HG02623 (cell line): ENCODE measurements around the gene GTF2IRD1.
"Not testable (repeated sequence)": the region's sequence is repeated elsewhere in the genome, so short reads cannot be mapped to it uniquely, and the experiment has no call there.

ENCODE experiments used
- ATAC-seq: cut with Tn5 transposase; IDR thresholded peaks from one replicate; pipeline ENCODE4 v1.9.1; 2021; ENCODE audit warnings: moderate library complexity; ENCODE audit not compliant: unreplicated experiment

Gene GTF2IRD1

DNA sequence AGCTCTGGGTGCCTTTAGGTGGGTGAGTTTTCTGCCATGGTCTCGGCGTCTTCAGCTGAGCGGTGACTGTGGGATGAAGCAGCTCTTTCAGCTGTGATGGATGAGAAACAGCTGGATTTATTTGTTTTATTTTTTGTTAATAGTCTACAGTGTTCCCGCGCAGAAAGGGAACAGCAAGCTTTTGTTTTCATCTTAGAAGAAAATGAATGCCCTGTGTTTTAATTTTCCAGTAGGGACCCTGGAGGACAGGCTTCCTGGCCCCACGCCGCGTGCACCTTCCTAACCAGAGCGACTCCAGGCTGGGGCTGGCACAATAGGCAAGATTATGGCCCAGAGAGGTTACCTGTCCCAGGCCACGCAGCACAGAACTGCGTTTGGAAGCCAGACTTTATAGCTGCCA is 57.6 kb downstream of the GTF2IRD1 start:
- no peak for ATAC-seq

DNA sequence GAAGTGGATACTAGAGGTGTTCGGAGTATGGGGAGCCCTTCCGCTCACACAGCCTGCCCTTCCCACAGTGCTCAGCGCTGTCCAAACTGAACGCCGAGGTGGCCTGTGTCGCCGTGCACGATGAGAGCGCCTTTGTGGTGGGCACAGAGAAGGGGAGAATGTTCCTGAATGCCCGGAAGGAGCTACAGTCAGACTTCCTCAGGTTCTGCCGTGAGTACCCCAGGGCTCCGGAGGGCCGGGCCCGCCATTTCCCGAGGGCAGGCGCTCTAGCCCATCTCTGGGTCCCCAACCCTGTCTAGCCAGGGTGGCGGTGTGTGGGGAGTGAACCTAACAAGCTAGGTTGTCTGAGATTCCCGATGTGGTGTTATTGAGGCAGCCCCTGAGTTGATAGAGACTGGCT is 59.1 kb downstream of the GTF2IRD1 start:
- ATAC-seq, result no peak

DNA sequence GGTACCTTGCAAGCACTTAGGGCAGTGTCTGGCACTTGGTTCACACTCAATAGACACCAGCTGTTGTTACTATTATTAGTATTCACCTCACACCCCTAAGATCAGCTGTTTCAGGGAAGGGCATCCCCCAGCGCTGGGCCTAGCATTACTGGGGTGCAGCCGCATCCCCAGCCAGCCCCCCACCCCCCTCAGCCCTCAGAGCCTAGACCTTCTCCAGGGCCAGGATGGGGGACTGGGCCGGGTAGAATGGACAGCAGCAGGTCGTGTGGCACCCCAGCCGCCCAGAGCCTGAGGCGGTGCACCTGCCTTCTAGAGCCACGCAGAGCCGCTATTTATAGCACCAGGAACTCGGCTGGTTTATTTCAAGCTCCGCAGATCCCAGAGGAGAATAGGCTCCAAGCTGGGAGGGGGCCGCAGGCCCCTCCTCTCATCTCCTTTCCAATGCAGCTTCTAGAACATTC is 60.5 kb downstream of the GTF2IRD1 start:
- ATAC-seq, result no peak

DNA sequence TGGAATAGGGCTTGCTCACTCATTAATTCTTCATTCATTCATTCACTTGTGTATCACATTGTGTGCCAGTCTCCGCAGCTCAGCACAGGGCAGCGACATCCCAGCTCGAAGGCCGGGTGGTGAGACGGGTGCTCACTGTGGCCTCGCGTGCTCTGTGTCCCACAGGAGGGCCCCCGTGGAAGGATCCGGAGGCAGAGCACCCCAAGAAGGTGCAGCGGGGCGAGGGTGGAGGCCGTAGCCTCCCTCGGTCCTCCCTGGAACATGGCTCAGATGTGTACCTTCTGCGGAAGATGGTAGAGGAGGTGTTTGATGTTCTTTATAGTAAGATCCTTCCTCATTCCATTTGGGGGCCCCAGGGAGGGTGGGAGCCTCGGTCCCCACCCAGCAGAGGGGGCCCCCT is 61.6 kb downstream of the GTF2IRD1 start:
- no peak for ATAC-seq

DNA sequence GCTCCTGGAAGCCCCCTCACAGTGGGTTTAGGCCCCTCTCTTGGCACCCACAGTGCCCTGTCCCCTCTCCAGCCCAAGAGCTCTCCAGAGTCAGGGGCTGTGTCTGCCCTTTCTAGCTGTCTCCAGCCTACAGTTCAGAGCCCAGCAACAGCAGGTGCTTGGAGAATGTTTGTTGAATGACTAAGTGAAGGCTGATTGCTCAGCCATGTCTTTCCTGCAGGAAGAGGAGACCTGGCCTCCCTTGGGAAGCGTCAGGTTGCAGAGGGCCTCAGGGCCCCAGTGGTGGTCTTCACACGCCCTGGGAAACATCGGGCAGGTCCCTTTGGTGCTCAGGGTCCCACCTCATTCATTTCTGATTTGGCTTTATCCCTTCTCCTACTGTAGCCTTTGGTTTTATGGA is 62.5 kb downstream of the GTF2IRD1 start:
- ATAC-seq, result no peak

DNA sequence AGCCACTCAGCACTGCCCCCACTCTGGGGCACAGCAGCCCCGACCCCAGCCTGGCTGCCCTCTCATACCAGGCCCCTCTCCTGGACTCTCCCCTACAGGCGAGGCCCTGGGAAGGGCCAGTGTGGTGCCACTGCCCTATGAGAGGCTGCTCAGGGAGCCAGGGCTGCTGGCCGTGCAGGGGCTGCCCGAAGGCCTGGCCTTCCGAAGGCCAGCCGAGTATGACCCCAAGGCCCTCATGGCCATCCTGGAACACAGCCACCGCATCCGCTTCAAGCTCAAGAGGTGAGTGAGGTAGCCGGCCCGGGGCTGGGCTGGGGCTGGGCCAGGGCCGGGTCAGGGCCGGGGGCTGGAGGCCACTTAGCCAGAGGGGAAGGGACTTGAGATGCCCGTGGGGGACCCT is 64.3 kb downstream of the GTF2IRD1 start:
- ATAC-seq, result no peak

DNA sequence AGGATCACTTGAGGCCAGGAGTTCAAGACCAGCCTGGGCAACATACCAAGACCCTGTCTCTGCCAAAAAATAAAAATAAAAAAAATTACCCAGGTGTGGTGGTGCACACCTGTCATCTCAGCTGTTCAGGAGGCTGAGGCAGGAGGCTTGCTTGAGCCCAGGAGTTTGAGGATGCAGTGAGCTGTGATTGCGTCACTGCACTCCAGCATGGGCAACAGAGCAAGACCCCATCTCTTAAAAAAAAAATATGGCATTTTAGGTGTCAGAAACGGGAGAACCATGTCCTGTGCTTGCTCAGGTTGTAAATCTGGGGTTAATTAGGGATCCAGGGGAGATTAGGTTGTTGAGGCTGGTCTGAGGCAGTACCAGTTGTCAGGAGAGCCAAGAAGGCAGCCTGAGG is 64.9 kb downstream of the GTF2IRD1 start:
- ATAC-seq, result no peak

DNA sequence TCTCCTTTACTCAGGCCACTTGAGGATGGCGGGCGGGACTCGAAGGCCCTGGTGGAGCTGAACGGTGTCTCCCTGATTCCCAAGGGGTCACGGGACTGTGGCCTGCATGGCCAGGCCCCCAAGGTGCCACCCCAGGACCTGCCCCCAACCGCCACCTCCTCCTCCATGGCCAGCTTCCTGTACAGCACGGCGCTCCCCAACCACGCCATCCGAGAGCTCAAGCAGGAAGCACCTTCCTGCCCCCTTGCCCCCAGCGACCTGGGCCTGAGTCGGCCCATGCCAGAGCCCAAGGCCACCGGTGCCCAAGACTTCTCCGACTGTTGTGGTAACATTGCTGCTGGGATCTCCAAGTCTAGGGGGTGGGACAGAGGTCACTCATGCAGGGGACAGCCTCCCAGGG is 65.7 kb downstream of the GTF2IRD1 start:
- no peak for ATAC-seq

DNA sequence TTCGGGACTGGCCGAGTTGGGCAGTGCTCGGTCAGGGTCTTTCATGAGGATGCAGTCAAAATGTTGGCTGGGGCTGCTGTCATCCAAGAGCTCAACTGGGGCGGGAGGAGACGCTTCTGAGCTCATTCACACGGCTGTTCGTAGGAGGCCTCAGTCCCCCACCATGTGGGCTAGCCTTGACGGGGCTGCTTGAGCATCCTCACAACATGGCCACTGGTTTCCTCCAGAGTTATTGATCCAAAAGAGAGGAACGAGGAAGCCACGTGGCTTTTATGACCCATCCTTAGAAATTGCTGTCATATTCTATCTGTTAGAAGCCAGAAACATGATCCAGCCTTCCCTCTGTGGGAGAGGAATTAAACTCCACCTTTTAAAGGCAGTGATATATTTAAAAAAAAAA is 68.1 kb downstream of the GTF2IRD1 start:
- no peak for ATAC-seq

DNA sequence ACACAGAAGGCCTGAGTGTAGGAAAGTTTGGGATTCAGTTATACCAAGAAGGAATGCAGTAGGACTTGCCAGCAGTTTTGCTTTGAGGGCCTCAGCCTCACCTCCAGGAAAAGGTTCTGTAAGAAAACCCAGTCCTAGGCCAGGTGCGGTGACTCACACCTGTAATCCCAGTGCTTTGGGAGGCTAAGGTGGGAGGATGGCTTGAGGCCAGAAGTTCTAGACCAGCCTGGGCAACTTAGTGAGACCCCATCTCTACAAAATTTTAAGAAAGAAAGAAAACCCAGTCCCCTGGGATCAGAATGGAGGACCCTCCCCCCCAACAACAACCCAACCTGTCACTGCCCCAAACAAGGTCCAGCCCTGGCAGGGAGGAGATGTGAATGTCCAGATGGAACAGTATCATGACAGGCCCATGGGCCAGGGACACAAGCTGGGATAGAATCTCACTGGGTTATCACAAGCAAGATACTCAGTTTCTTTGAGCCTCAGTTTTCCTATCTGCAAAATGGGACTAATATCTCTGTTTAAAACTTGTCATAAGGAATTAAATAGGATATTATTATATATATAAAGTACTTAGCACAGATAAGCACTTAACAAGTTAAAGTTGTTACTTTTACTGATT is 68.7 kb downstream of the GTF2IRD1 start:
- no peak for ATAC-seq

DNA sequence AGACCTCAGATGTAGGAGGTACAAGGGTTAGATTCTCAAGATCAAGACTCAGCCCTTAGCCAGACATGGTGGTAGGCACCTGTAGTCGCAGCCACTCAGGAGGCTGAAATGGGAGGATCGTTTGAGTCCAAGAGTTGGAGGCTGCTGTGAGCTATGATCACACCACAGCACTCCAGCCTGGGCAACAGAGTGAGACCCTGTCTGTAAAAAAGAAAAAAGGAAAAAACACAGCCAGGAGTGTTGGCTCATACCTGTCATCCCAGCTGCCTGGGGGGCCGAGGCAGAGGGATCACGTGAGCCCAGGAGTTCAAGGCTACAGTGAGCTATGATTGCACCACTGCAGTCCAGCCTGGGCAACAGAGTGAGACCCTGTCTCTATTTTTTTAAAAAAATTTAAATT is 69.3 kb downstream of the GTF2IRD1 start:
- ATAC-seq, result no peak

DNA sequence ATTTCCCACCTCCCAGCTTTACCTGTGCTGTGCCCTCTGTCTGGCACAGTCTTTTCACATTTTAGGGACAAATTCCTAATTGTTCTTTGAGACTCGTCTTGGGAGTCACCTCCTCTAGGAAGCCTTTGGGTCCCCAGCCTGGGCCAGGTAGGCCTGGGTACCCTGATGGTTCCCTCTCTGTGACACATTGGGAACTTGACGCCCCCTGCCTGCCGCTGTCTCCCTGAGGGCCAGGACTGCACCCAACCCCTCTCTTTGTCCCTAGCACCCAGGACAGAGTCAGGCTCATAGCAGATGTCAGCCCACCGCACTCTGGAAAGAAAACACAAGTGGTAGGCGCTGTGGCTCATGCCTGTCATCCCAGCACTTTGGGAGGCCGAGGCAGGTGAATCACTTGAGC is 71.4 kb downstream of the GTF2IRD1 start:
- no peak for ATAC-seq

DNA sequence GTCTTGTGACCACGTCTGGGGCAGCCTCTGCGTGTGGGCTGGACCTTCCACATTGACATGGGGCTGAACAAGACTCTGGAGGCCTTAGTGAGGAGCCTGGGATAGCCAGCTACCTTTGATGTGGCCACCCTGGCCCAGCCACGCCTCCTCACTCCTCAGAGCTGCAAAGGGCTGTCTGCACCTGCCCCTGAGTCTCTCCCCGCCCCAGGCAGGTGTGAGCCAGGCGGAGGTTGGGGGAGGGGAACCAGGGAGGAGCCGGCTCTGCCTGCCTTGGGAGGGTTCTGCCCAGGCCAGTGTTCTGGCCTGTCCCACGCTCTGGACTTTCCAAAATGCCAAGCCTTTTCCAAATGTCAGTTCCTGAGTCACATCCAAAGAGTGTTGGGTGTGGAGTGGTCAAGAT is 72.2 kb downstream of the GTF2IRD1 start:
- no peak for ATAC-seq

DNA sequence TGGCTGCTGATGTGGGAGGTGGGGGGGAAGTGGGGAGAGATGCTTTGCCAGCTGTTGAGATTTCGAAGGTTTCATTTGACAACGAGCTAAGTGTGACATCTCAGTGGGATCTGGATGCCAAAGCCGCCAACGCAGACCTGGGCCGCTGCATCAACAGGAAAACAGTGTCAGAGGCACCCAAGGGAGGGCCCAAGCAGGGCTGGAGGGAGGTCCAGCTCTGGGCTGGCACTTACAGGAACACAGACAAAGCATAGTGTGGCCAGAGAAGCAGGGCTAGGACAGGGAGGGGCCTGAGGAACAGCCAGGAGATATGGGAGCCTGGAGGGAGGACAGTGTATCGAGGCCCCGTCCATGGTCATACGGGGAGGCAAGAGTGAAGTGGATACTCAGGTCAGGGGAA is 73.1 kb downstream of the GTF2IRD1 start:
- no peak for ATAC-seq

DNA sequence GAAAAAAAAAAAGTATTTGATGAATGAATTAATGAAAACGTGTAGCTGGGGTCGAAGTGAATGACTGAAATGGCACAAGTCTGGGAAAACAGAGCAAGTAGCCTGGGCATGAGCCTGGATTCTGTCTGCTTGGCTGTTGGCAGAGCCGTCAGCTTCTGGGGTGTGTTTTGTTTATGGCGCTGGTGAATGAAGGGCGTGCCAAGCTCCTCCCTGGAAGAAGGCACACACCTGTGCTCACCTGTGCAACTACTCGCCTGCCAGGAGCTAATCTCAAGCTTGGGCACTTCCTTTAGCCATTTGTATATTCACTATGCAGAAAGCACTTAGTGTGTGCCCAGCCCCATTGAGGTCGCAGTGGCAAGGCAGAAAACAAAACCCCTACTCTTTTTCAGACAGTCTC is 74.1 kb downstream of the GTF2IRD1 start:
- ATAC-seq, result no peak

DNA sequence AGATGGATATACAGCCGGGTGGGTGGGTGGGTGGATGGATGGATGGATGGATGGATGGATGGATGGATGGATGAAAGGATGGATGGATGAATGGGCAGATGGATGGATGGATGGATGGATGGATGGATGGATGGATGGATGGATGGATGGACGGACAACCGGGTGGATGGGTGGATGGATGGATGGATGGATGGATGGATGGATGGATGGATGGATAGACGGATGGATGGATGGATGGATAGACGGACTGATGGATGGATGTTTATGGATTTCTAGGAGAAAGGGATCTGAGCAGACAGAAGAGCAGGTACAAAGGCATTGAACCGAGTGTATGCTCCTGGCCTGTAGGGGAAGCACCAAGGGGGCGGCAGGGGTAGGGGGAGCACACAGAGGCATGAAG is 75.1 kb downstream of the GTF2IRD1 start:
- ATAC-seq, result not testable (repeated sequence)

DNA sequence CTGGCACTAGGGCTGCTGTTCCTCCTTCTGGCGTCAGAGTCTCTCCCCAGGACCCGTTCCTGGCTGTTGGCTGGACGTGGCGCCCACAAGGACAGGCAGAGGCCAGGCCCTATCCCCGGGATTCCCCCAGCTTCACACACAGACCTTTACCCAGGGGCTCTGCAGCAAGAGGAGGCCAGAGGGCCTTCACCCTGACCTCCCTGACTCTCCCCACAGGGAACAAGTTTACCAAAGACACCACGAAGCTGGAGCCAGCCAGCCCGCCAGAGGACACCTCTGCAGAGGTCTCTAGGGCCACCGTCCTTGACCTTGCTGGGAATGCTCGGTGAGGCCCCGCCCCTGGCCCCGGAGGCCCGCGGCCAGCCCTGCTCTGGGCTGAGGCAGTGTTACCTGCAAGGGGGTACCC is 82.2 kb downstream of the GTF2IRD1 start:
- no peak for ATAC-seq

DNA sequence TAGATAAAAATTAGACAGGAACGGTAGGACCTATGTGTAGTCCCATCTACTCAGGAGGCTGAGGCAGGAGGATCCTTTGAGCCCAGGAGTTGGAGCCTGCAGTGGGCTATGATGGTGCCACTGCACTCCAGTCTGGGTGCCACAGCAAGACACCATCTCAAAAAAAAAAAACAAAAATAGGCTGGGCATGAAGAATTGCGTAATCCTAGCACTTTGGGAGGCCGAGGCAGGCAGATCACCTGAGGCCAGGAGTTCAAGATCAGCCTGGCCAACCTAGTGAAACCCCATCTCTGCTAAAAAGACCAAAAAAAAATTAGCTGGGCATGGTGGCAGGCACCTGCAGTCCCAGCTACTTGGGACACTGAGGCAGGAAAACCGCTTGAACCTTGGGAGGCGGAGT is 88.2 kb downstream of the GTF2IRD1 start:
- not testable (repeated sequence) for ATAC-seq

DNA sequence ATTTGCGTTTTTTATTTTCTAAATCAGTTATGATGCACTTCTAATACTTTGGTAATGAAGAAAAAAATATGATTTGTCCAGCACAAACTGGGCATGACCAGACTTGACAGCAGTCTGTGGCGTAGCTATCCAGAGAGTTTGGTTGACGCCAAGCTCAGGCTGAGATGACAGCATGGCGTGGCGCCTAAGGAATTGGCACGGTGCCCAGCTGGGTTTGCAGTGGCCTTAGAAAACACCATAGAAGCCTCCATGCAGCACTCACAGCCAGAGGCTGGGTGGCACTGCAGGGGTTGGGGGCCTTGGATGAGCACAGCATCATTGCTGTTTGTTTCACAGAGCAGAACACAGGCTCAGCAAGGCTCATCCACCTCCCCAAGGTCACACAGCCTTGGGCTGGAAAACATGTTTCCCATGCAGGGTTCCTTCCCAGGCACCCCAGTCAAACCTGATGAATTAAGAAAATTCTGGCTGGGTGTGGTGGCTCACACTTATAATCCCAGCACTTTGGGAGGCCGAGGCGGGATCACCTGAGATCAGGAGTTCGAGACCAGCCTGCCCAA is 88.9 kb downstream of the GTF2IRD1 start:
- no peak for ATAC-seq

DNA sequence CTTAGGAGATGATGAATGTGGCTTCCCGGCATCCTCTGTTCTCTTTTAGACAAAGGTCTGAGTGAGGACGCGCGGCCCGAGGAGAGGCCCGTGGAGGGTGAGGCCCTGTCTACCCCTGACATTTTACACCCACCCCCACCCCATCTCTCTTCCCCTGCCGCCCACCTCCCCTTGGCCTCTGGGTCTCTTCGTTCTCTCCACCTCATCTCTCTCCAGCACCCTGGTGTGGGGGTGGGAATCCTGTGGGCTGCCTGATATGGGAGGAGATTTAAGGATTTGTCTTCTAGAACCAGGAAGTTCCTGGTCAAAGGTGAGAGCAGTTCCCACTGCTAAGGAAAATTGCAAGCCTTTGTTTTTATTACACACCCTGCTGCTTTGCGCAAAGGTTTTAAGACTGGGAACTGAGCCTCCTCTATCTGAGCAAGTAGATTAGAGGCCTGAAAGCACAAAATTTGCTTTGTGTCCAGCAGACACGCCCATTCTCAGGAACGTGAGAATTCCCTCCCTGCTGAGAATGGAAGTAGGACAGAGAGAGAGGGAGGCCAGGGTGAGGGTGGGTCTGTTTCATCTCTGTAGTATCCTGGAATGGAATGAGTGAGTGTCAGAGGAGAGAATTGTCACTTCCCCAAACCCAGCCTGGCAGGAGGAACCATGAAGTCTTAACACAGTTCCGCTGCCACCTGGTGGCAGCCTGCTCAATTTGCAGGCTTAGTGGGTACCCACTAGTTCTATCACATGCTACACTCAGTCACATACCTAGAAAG is 91.2 kb downstream of the GTF2IRD1 start:
- ATAC-seq, result no peak

DNA sequence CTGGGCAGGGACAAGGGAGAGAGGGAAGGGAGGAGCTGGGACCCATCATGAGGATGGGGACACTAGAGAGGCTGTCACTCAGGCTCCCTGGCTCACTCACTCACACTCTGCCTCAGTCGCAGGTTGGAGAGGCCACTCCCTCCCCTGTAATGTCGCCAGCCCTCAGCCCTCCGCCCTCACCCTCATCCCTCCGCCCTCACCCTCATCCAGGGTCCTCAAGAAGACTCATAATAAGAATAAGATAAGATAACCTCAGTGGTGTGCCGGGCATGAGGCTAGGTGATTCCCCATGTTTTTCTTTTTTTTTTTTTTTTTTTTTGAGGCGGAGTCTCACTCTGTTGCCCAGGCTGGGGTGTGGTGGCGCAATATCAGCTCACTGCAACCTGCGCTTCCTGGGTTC is 92.2 kb downstream of the GTF2IRD1 start:
- ATAC-seq, result no peak

DNA sequence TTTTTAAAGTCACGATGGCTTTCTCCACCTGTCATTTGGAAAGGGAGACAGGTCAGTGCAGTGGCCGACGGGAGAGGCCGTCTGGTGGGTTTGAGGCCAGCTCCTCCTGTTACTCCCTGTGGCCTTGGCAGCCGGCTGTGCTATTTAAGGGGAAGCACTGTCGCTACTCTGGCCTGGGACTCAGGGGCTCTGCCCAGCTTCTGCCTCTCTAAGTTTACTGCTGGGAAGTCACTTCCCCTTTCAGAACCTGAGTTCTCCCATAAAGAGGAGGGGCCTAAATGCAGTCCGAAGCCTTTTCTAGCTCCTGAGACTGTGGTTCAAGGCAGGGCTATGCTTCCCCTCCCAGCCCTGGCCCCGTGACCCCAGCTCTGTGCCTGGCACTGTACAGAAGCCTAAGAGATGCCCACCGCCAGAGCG is 99.9 kb downstream of the GTF2IRD1 start:
- ATAC-seq, result not testable (repeated sequence)
